SIG-M5 (cell line): ENCODE data around the gene ABHD16B.
"Not testable (repeated sequence)": the region's sequence is repeated elsewhere in the genome, so short reads cannot be mapped to it uniquely, and the experiment has no call there.

Experiments
- DNase-seq: peaks from one replicate; lab custom pipeline; 2025; lab: John Stamatoyannopoulos, UW

Gene ABHD16B

GRCh38 chr20:63835021-63835858 is 26.1 kb upstream of the ABHD16B start:
- DNase-seq, result no peak

DNA sequence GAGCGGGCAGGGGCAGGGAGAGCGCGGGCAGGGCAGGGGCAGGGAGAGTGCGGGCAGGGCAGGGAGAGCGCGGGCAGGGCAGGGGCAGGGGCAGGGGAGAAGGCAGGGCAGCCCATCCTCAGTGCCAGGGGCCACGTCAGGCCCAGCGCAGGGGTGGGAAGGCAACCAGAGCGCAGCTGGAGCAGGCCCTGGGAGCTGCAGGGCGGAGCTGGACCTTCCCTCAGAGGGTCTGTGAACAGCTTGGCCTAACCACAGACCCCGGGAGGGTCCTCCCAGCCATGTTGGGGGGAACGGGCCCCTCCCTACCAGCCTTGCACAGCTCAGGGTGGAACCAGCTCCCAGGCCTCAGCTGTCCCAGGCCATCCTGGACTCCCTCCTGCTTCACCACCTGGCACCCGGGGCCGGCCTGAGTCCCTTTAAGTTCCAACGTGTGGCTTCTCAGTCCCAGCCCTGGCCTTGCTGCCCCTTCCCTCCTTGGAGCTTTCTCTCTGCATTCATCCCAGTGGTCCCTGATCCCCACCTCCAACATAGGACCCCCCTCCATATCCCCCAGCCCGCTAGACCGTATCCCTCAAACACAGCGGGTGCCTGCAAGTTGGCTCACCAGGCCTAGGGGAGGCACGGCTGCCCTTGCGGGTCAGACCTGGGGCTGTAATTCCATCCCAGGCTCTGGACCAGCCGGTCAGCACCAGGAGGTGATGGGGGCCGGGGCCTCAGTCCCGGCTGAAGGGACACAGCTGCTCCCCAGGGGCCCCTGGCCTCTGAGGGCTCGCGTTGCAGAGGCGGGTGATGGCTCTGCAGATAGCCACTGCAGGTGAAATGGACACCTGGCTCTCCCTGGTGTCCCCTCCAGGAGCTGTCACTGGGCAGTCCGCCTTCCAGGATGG is 24.6 kb upstream of the ABHD16B start:
- no peak for DNase-seq

GRCh38 chr20:63837479-63837878 is 23.8 kb upstream of the ABHD16B start:
- no peak for DNase-seq

DNA sequence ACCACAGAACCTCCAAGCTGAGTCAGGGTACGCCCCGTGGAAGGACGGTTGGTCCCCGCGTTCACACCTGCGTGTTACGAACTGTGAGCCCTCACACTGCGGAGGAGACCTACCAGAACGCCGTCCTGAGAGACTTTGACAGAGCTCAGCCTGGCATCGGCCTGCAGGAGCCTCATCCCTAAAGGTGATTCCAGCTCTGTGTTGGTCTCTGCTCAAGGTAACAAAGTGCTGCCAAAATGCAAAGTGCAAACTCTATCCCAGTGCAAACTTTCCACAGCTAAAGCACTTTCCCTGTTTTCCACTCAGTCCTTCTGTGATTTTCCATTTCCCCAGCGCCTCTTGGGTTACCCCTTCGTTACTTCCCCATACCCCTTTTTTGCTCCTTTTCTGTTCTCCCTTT is 21.7 kb upstream of the ABHD16B start:
- no peak for DNase-seq

- no peak for DNase-seq
Observed at GRCh38 chr20:63840405-63840828, 20.9 kb upstream of the ABHD16B start.

- no peak for DNase-seq
Observed at GRCh38 chr20:63842258-63842657, 19.0 kb upstream of the ABHD16B start.

- DNase-seq, result no peak
Observed at GRCh38 chr20:63843222-63843621, 18.1 kb upstream of the ABHD16B start.

DNA sequence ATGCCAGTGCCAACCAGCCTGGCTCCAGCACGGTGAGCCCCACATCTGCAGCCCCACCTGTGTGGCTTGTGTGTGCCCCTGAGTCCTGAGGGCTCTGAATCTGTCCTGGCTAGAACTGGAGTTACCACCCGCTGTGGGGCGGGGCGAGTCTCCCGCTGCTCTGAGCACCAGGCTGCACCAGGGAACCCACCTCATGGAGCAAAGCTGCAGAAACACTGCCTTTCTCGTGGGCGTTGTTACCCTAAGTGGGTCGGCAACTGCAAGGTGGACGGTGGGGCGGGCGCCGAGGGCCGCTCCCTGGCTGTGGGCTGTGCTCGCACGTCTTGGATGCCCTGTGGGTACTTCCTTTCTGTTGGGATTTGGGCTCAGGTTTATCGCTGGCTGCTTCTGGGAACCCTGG is 17.5 kb upstream of the ABHD16B start:
- DNase-seq, result no peak

GRCh38 chr20:63844511-63844991 is 16.7 kb upstream of the ABHD16B start:
- DNase-seq, result no peak

DNA sequence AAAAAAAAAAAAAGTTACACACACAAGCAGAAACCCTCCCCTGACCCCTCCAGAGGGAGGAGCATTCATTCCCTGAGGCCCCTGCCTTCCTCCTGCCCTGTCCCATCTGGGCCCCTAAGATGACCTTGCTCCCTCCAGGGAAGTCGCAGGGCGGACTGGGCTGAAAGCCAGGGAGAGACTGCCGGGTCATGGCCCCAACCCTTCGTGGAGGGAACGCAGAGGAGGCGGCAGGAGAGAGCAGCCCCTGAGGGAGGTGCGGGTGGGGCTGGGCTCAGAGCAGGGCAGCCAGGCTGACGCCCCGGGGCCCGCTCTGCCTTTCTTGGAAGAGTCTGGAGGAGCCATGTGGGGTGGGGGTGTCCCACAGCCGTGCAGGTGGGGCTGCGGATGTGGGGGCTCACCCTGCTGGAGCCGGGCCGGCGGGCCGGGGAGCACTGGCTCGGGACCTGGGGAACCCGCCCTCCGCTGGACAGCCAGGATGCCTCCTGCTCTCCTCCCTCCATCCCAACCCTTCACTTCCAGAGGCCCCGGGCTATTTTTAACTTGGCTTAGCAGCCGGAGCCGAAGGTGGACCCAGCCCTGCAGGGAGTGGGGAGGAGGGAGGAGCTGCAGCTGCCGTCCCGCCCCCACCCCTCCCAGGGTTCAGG is 15.0 kb upstream of the ABHD16B start:
- DNase-seq, result no peak

GRCh38 chr20:63846888-63847236 is 14.4 kb upstream of the ABHD16B start:
- no peak for DNase-seq

DNA sequence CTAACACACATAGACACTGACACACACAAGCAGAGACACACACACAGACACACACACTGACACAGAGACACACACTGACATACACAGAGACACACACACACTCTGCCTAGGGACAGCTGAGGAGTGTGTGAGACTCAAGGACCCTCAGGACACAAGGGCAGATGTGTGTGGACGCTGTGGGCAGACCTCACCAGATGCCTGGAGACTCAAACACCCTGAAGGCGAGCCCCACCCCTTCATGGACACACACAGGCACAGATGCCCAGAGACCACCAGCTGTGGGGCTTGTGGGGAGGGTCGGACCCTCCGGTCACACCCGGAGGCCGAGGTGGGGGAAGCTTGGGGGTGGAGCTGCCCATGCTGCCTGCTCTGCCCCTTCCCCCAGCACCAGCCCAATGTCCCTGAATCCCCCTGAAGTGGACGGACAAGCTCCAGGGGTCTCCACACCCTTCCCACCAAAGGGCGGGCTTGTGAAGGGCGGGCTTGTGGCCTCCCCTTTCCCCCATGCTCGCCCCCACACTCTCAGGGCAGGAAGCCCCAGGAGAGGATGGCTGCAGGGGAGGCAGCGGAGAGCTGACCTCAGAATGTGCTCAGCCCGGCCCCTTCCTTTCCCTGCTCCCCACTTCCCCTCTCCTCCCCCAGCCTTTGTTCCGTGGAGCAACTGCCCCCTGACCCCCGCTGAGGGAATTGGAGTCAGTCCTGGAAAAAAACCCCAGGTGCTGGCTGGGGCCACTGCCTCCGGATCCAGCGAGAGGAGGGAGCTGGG is 13.9 kb upstream of the ABHD16B start:
- no peak for DNase-seq

DNA sequence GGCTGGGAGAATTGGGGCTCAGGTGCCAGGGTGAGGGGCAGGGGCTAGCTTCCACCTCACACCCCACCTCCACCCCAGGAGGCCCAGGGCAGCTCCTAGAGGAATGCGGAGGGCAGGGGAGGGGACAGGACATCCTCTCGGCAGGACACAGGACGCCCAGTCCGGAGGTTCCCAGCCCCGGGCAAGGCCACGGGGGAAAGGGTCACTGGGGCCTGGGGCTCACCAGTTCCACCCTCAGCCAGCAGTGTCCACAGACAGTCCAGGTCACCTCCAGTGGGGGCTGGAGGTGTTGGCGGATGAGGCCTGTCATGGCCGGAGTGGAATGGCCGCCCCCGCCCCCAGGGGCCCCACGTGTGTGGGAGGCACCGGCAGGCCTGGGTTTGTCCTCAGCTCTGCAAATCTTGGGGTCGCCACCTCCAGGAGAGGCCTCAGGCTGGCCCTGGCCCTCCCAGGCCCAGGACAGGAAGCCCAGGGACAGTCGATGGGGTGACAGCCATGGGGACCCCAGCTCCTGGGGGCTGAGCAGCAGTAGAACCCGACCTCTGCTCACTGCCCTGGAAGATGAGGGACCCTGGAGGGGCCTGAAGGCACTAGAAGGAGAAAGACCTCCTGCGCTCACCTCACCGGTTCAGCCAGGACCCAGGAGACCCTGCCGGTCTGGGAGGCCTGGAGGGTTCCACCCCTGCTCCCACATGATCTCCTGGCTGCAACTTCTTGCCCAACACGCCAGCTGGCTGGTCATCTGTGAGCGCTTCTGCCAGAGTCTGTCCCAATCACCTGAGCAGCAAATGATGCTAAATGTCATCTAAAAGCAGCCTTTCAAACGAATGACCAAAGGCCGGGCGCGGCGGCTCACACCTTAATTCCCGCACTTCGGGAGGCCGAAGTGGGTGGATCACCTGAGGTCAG is 13.0 kb upstream of the ABHD16B start:
- DNase-seq, result no peak

GRCh38 chr20:63850689-63851547 is 10.4 kb upstream of the ABHD16B start:
- DNase-seq, result no peak

DNA sequence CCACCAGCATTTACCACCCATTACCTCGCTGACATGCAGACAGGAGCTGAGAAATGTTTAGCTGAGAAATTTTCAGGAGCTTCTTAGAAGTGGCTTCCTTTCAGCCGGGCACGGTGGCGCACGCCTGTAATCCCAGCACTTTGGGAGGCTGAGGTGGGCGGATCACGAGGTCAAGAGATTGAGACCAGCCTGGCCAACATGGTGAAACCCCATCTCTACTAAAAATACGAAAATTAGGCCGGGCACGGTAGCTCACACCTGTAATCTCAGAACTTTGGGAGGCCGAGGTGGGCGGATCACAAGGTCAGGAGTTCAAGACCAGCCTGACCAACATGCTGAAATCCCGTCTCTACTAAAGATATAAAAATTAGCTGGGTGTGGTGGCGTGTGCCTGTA is 9.8 kb upstream of the ABHD16B start:
- not testable (repeated sequence) for DNase-seq

GRCh38 chr20:63853733-63854068 is 7.6 kb upstream of the ABHD16B start:
- not testable (repeated sequence) for DNase-seq

- no peak for DNase-seq
Observed at GRCh38 chr20:63854069-63854765, 7.1 kb upstream of the ABHD16B start.

DNA sequence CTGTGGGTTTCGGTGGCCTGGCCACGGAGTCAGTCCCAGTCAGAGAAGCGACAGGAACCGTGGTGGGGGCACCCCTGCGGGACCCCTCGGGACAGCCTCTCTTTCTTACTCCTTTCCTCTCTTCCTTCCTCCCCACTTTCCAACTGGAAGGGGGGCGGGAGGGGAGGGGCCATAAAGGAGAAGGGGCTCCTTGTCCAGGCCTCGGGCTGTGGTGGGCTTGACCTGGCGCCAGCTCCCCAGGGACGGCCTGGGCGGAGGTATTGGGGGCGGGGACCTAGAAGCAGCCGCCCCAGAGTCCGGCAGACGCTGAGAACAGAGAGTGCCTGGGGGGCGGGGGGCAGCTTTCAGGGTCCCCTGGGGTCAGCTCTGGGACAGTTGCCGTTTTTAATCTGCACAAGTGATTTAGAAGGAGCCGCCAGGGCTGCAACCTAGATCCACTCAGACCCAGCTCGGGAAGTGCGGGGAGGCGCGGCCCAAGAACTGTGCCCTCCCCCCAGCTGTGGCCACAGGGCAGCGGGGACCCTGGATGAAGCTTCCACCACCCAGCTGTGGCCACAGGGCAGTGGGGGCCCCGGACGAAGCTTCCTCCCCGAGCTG is 6.4 kb upstream of the ABHD16B start:
- DNase-seq, result no peak
